Cardiac muscle cell (in vitro differentiated cells and primary cell): ENCODE measurements around the gene ERC1. TPM values are rescaled to one million over a fixed set of nuclear protein-coding genes. Genes with fewer than 3 reads are reported as not detected.
"Not testable (repeated sequence)": the region's sequence is repeated elsewhere in the genome, so short reads cannot be mapped to it uniquely, and the experiment has no call there.

ENCODE experiments used
- DNase-seq, 2 donors: peaks; one replicate each; pipeline versions ENCODE4 v3.0.0 to v3.0.0-alpha.2; 2010 to 2017; ENCODE audit warnings: low read depth in 1 of 2, low spot score in 1 of 2
- H3K27ac ChIP-seq: fragments of 200-600 bp; sonication (generic); 2 replicates; pipeline ENCODE4 v1.5.1; 2016
- H3K27me3 ChIP-seq: fragments of 200-600 bp; sonication (generic); 2 replicates; pipeline ENCODE4 v1.6.0; 2016; ENCODE audit warnings: control low read depth
- H3K36me3 ChIP-seq: fragments of 200-600 bp; sonication (generic); 2 replicates; pipeline ENCODE4 v1.5.1; 2016; ENCODE audit warnings: control low read depth
- H3K4me1 ChIP-seq: fragments of 200-600 bp; sonication (generic); 2 replicates; pipeline ENCODE4 v1.8.1; 2017; ENCODE audit warnings: low read depth, mild to moderate bottlenecking, mixed run types
- H3K4me3 ChIP-seq: fragments of 200-600 bp; sonication (generic); 2 replicates; pipeline ENCODE4 v1.5.1; 2016; ENCODE audit warnings: mild to moderate bottlenecking
- H3K9me3 ChIP-seq: fragments of 200-600 bp; sonication (generic); 2 replicates; pipeline ENCODE4 v1.5.1; 2017; ENCODE audit warnings: low read depth, mild to moderate bottlenecking, control low read depth
- polyA plus RNA-seq: library from polyadenylated mRNA; unstranded; fragments of >200 nt; fragmentation: Nextera tagmentation; extraction: Ambion mirVana; gene quantifications from 2 replicates; pipeline ENCODE4 v1.2.1, GENCODE V29; 2016
- total RNA-seq: library from RNA; depleted of rRNA; stranded (reverse); fragments of >200 nt; gene quantifications from 2 replicates; pipeline ENCODE4 v1.2.3, GENCODE V29; 2016
- TF ChIP-seq, protein P1 (sequence below): IDR thresholded peaks from 2 replicates; pipeline ENCODE4 v1.5.1; 2012; ENCODE audit warnings: low read depth, mild to moderate bottlenecking, low read length

The ERC1 gene
- total and polyA plus RNA-seq, 2 experiments from 2014 or later = 34.1 to 46.3 TPM

DNA sequence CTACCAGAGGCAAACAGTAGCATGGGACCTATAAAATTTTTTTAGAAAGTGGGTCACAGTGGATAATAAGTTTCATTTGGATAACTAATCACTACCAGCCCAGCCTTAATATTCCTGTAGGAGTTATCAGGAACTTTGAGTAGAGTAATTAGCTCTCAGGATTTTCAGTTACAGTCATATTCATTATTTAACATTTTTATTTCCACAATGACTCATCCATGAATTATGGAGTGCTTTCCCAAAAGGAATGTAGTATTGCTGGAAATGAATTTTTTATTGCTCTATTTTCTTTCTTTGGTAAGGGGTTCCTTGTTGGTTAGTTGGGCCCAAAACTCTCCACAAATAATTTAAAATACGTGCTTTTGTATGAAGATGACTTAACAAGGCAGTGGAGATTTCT lies 53.7 kb downstream of the ERC1 start:
- Histone ChIP-seq H3K9me3 (no peaks in the 10 kb centered on the region), H3K27ac (no peak overlapping the region), H3K36me3 (no peaks in the 10 kb centered on the region), H3K27me3 (no peaks in the 10 kb centered on the region), H3K4me3 (no peak overlapping the region), H3K4me1 (peaks cover 4% of the 10 kb centered on the region)
- TF ChIP-seq, protein P1, sequence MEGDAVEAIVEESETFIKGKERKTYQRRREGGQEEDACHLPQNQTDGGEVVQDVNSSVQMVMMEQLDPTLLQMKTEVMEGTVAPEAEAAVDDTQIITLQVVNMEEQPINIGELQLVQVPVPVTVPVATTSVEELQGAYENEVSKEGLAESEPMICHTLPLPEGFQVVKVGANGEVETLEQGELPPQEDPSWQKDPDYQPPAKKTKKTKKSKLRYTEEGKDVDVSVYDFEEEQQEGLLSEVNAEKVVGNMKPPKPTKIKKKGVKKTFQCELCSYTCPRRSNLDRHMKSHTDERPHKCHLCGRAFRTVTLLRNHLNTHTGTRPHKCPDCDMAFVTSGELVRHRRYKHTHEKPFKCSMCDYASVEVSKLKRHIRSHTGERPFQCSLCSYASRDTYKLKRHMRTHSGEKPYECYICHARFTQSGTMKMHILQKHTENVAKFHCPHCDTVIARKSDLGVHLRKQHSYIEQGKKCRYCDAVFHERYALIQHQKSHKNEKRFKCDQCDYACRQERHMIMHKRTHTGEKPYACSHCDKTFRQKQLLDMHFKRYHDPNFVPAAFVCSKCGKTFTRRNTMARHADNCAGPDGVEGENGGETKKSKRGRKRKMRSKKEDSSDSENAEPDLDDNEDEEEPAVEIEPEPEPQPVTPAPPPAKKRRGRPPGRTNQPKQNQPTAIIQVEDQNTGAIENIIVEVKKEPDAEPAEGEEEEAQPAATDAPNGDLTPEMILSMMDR = no peak
- peak in 1 of 2 donors; percentile 36 for DNase-seq

DNA sequence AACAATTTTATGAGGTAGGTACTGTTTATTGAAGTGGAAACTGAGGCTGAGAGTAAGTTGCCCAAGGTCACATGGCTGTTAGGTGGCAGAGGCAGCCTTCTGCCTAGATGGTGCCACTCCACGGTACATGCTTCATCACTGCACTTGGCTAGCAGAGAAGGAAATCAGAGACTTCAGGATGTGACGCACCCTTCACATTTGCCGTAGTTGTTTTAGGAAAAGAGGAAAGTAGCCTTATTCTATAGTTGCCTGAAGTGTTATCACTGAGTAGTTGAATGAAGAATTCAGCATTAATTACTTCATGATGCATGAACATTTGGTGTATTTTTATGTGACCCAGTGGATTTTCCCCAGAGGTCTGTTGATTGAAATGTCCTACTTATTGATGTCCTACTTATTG lies 55.7 kb downstream of the ERC1 start:
- Histone ChIP-seq H3K9me3 (no peaks in the 10 kb centered on the region), H3K4me1 (peaks cover 4% of the 10 kb centered on the region), H3K27me3 (no peaks in the 10 kb centered on the region), H3K36me3 (no peaks in the 10 kb centered on the region), H3K4me3 (no peak overlapping the region), H3K27ac (no peak overlapping the region)
- DNase-seq = no peak
- TF ChIP-seq, protein P1 = no peak

DNA sequence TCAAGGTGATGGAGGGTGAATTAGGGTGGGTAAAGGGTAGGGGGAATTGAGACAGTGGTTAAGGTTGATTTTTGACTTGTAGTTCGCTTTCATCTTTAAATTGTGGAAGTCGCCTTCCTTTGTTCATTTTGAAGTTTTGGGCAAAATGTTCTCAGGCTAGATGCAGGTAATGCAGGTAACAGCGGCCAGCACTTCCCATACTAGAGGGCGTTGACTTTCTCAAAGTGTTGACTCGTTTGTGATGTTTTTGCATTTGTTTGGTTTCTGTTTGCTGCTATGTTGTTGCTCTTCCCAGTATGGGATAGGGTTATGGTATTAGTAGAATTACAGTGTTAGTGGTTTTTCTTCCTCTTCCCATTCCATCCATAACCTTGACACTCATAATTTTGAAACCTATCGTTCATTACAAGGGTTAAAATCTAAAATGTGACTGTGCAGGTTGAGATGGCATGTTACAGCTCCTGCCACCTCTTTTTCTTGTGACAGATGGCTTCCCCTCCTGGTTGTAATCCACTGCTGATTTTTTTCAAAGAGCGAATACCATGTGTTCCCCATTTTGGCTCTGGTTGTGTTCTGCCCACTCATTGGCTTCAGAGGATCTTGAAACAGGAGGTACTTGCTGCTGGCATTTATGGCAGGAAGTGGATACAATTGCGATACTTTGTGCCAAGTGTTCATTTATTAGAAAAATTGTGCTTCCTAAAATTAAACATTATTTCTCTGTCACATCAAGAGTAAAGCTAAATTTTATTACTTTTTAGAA lies 57.1 kb downstream of the ERC1 start:
- H3K27me3 ChIP-seq = no peaks in the 10 kb centered on the region
- DNase-seq = no peak
- no peak overlapping the region for H3K27ac ChIP-seq
- H3K4me1 ChIP-seq = peaks cover 6% of the 10 kb centered on the region
- H3K36me3 ChIP-seq = no peaks in the 10 kb centered on the region
- H3K9me3 ChIP-seq = no peaks in the 10 kb centered on the region
- TF ChIP-seq, protein P1 = no peak
- H3K4me3 ChIP-seq = no peak overlapping the region

DNA sequence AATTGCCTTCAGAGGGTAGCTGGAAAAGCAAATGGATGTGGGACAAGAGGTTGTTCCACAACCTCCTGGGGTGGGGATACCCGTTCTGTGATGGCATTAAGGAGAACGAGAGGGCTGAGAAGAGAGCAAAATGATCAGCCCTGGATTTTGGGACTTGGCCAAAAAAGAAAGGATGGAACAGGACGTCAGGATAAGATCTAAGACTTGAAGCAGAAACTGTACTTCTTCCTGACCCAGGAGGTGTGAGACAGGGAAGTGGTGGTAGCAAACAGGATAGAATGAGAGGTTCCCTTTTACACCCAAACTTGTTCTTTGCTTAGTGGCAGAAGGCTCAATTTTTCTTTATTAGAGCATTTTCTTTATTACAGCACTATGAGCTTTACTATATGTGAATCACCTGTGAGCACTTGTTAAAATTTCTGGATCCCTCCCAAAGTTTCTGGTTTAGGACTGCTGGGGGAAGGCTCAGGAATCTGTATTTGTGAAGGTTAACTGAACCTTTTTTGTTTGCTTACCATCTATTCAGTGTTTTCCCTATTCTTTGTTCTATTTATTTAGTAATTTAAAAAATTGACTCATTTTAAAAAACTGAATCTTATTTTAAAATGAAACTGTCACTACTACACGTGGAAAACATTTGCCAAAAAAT lies 59.2 kb downstream of the ERC1 start:
- no peaks in the 10 kb centered on the region for H3K27me3 ChIP-seq
- no peaks in the 10 kb centered on the region for H3K36me3 ChIP-seq
- peaks cover 27% of the 10 kb centered on the region for H3K4me1 ChIP-seq
- TF ChIP-seq, protein P1 = no peak
- H3K27ac ChIP-seq = no peak overlapping the region
- no peaks in the 10 kb centered on the region for H3K9me3 ChIP-seq
- no peak for DNase-seq
- H3K4me3 ChIP-seq = no peak overlapping the region

- not testable (repeated sequence) for H3K27me3 ChIP-seq, H3K27ac ChIP-seq, H3K9me3 ChIP-seq, H3K36me3 ChIP-seq, H3K4me3 ChIP-seq, DNase-seq
- H3K4me1 ChIP-seq = peaks cover 37% of the 10 kb centered on the region
Observed at GRCh38 chr12:1051672-1052071, 60.6 kb downstream of the ERC1 start.

DNA sequence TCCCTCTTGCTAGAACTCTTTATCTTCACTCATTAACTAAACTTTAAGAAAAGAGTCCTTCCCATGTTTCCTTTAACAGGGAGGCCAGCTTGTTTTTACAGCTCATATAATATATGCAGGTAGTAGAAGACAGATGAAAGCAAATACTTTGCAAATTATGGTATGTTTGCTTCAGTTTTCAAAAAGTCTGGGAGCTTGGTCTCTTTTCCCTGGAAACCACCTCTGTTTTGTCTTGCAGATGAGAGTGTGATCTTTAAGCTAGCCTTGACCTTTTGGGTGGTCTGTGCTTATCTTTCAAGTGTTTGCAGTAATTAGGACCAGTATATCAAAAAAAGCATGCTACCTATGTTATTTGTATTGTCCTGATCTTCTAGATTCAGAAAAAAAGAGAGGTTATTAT lies 62.7 kb downstream of the ERC1 start:
- H3K27me3 ChIP-seq = no peaks in the 10 kb centered on the region
- H3K4me1 ChIP-seq = peaks cover 33% of the 10 kb centered on the region
- peak overlapping the region; percentile 84 for H3K27ac ChIP-seq
- DNase-seq = no peak
- TF ChIP-seq, protein P1 = no peak
- no peaks in the 10 kb centered on the region for H3K36me3 ChIP-seq
- no peaks in the 10 kb centered on the region for H3K9me3 ChIP-seq
- no peak overlapping the region for H3K4me3 ChIP-seq
